ENCODE data around the gene GNAQ. TPM values are rescaled to one million over a fixed set of nuclear protein-coding genes. Genes with fewer than 3 reads are reported as not detected.

Gene GNAQ
- total RNA-seq, 1 donor from 2014 or later: 12.2 TPM

DNA sequence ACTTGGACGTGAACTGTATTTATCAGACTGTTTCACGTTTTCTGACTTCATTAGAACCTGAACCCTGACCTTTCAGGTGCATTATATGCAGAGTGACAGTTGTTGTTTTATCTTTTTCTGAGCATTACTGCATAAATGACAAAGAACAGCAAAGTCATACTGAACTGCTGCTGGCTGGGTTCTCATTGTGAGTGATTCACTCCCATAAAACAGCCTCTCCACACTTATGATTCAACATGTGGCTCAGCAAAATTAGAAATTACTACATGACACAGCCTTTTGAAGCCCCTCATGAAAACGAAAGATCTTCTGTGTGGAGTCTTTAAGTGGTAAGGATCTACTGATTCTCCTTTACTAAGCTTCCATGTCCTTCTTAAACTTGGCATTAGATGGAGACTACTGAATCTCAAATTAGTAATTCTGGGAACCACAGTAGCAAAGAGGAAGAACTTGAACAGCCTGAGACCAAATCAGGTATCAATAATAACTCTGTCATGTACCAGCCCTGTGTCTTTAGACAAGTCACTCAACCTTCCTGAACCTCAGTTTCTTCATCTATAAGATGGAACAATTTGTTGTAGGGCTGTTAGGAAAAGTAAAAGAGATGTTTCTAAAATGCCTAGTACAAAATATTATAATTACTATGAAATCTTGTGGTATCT, 211.2 kb downstream of the GNAQ start:
- no peak for ATAC-seq (ENCODE audit: poor library complexity)
- DNase-seq: no peak
- intact Hi-C loops (cut with DNase I): no loop called here

DNA sequence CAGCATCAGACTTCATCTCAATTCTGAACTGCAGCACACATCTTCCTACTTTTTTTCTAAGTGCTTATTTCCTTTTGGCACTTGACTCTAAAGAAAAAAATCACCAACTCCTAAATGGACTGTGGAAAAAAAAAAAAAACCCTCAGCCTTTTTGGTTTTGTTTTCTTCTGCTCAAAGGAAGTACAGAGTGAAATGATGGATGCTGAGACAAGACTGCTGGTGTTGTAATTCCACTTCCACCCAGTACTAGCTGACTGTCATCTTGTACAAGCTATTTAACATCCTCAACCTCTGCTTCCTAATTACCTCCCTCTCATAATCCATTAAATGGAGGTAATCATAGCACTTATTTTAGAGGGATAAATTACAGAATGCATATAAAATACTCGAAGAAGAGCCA, 212.0 kb downstream of the GNAQ start:
- ATAC-seq (ENCODE audit: poor library complexity): peak; percentile 78
- DNase-seq: no peak
- intact Hi-C loops (cut with DNase I): no loop called here

DNA sequence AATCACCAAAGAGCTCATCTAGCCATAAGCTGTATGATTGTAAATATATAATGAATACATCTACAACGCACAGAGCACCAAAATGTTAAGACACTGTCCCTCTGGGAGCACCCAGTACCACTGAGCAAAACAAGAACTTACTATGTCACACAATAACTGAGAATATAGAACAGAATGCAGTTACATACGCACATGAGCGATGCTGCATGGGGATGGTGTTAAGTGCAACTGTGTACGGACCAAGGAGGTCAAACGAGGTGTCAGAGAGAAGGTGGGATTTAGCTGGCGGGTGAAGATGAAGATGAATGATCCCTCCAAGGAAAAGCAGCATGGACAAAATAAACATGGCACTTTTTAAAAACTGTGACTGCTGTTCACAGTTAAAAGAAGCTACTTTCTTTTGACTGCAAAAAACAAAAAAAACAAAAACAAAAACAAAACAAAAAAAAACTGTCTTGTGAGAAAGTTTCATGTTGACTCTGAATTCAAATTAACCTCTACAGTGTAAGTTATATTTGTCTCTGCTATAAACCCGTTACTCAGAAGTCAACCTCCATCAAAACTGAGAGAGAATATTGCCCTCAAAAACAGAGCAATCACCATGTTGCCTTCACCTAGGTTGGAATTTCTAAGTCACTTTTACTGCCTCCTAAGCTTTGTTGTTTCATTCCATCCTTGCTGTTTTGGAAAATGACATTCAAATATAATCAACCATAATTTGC, 213.9 kb downstream of the GNAQ start:
- DNase-seq (no peak), ATAC-seq (ENCODE audit: poor library complexity) (no peak)
- intact Hi-C loops (cut with DNase I): no loop called here

DNA sequence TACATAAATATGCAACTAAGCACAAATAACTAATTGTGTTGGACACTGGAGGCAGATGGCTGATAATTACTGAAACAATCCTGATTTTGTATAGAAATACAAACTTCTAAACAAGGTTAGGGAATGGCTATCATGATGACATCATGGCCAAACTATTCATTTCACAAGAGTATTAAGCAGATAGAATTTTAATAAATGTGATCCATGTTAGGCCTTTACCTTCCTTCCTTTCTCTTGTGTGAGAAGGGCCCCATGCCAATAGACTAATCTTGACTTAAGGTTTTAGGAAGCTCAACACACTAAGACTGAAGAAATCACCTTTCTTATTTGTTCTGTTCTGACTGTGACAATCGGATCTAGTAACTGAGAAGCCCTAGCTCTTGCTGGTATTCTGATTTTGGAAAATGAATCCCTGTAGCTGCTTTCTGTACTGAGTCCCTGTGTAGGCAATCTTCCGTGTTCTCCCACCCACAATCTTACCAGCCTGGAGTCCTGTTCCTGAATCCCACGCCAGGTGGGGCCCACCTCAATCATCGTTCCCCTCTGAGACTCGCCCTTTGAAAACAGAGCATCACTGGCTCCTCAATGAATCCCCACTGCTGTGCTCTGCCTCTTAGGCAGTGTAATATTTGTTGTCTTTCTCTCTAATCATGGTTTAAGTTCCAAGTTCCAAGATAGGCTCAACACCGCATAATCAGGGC, 214.8 kb downstream of the GNAQ start:
- DNase-seq (no peak), ATAC-seq (ENCODE audit: poor library complexity) (no peak)
- intact Hi-C loops (cut with DNase I): no loop called here

DNA sequence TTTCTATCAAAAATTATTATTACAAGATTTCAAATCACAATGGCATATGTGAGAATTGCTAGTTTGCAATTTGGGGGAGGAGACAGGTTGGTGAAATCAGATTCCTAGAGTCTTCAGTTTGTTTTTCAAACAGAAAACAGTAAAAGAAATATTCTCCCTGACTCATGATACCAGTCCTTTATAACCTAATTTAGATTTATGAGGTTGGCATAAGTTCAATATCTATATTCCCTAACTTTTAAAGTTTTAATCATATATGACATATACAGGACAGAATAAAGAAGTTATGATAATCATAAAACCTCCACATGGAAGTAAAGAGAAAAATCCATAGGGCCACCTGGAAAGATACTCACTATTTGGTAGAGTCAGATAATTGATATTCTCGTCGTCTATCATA, 216.4 kb downstream of the GNAQ start:
- DNase-seq (no peak), ATAC-seq (ENCODE audit: poor library complexity) (no peak)
- intact Hi-C loops (cut with DNase I): no loop called here

DNA sequence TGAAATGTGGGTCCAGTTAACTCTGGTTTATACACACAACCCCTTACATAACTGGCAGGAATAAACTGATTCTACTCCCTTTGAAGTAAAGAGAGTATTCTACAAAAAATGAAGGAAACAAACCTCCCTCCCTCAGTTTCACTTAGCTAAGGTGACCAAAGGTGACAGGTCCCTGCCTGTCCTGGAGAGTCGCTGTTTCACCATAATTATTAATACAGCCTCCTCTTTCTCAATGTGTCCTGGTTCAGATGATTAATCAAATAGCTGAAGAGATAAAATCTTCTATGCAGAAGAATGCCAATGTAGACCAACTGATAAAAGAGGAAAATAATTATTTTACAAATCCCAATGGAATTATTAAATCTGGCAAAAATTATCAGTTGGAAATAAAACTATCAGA, 219.8 kb downstream of the GNAQ start:
- intact Hi-C loops (cut with DNase I): no loop called here
- no peak for ATAC-seq (ENCODE audit: poor library complexity)
- DNase-seq: no peak

DNA sequence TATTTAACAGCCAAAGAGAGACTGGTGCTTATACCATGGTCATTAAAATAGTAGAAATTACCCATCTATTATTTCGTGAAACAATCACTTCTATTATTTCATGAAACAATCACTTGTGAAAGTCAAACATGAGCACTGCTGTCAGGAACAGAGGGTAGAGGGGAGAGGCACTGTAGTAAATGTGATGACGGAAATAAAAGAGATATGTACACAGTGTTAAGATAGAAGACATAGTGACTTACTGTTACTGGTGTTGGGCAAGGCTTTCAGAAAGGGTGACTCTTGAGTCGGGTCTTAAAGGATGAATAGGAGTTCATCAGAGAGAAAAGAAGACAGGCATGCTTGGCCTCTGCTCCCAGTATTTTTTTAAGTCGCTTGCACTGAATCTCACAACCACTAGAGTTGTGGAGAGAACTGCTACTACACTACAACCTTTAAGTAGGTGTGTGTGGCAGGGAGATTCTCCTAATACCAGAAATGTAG, 220.9 kb downstream of the GNAQ start:
- intact Hi-C loops (cut with DNase I): no loop called here
- ATAC-seq (ENCODE audit: poor library complexity): no peak

DNA sequence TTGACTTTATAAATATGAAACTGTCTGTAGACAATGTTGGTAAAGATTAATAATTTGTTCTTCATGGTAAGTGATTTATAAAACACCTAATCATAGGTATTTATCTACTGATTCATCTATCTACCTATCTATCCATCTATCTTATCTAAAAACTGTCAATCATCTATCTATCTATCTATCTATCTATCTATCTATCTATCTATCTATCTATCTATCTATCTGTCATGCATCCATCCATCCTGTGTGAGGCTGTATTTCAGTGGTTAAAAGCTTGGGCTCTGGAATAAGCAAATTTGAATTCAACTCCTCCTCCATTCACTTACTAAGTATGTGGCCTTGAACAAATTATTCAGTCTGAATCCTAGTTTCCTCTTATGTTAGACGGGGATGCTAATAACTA, 221.6 kb downstream of the GNAQ start:
- no peak for DNase-seq
- ATAC-seq (ENCODE audit: poor library complexity): no peak
- intact Hi-C loops (cut with DNase I): no loop called here

More for the DNA sequence above, 220.9 kb downstream of the GNAQ start:
- no peak for DNase-seq

DNA sequence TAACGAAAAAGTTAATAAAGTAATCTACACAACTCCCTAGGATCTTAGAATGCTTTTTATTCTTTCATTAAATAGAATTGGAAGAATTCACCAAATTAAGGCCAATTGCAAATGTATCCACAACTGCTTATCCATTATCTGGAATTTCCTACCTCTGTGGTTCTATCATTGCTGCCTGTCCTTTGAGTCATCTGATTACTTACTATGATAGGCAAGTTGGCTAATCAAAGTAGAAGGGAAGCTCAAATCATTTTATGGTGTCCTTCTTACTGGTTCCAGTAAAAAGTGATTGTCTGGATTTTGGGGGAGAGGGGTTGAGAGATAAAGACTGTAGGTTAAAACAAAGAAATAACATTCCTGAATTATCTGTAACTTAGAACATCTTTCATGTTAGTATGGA, 222.1 kb downstream of the GNAQ start:
- ATAC-seq (ENCODE audit: poor library complexity): no peak
- intact Hi-C loops (cut with DNase I): no loop called here
- DNase-seq: no peak

DNA sequence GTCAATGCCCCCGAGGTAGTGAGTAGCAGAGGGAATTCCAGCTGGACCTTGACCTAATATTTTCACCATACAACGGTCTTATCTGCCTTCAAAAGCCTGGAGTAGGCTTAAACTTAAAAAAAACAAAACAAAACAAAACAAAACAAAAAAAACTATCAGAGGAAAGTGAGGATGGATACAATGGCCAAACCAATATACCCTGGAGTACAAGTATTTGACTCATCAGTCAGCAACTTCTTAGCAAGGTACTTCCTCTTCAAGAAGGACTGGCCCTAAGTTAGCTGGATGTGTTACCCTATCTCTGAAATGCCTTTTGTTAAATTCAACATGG, 222.9 kb downstream of the GNAQ start:
- intact Hi-C loops (cut with DNase I): no loop called here
- ATAC-seq (ENCODE audit: poor library complexity) (no peak), DNase-seq (no peak)

DNA sequence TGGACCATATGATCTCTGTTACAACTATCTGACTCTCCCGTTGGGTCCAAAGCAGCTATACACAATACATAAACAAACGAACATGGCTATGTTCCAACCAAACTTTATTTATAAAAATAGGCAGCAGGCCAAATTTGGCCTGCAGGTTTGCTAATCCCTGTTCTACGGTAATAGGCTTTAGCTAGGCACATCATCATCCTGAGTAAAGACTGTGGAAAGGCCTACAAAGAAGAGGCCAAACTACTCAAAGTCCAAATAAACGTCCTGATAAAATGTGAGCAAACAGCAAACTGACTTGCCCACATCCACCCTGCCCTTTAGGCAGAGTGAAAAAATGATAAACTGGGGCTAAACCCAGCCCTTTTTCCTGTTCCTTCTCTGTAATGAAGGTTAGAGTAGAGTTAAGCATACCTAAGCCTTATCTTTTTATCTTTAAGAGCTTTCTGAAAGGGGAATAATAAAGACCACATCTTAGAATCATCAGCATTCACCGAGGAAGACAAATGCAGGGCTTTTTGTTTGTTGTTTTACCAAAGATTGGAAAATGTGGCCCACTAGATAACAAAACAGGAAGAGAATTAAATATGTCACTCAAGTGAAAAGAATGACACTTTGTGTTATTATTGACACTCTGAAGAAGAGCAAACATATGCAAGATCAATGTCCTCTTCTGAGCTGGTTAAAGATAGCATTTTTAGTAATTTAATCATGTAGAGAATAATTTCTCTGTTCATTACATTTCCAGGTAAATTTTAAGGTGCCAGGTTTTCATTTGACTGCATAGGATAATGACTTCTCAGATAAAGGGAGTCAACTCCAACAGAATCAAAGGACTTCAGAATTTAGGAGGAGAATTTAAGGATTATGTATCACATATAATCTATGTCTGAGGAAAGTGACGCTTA, 223.5 kb downstream of the GNAQ start:
- no peak for DNase-seq
- ATAC-seq (ENCODE audit: poor library complexity): no peak
- intact Hi-C loops (cut with DNase I): no loop called here

DNA sequence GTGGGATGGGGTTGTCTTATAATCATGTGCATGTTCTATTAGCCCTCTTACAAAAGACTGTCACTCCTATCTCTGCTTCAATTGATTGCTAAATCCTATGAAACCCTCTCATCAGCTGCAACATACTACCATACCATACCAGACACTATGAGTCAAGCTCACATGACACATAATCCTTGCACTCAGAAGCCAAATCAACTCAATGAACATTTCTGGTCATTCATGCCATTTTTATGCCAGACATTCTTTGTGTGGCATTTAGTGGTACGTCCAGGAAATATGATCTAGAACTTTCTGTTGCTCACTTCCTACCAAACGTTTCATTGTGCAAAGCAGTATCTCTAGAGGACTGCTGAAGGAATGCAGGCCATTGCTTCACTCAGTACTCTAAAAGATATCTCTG, 224.3 kb downstream of the GNAQ start:
- ATAC-seq (ENCODE audit: poor library complexity) (peak; percentile 27), DNase-seq (no peak)
- intact Hi-C loops (cut with DNase I): no loop called here

DNA sequence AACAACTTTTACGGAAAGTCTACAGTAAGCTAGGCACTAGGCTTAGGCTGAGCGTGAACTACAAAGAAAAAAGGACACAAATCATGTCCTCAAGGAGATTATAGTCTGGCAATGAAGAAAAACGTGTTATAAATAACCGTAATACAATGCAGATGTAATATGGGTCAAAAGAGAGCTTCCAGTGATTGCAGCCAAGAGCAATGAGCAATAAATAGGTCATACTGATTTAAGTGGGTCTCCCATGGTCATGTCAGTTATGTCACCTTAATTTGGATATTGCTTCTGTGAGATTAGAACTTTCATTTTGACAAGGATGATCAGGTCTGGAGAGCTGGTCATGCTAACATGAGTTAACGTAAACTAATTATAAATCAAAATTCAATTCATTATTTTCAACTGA, 224.9 kb downstream of the GNAQ start:
- intact Hi-C loops (cut with DNase I): no loop called here
- DNase-seq (no peak), ATAC-seq (ENCODE audit: poor library complexity) (no peak)

DNA sequence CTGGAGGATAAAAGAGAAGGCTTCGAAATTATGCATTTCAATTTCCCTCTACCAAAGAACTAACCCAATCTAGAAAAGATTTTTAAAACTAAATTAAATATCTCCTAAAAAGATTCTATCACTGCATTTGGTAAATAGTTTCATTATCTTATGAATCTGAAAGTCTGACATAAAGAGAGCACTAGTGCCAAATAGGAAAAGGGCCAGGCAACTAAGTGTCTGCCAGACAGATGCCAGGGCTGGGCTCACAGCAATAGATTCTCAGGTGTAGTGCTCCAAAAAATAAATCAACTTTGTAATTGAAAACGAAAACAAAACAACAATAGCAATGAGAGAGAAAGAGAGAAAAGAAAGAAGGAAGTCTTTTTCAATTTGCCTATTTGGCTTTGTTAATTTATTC, 225.8 kb downstream of the GNAQ start:
- intact Hi-C loops (cut with DNase I): no loop called here
- ATAC-seq (ENCODE audit: poor library complexity): no peak
- DNase-seq: no peak

DNA sequence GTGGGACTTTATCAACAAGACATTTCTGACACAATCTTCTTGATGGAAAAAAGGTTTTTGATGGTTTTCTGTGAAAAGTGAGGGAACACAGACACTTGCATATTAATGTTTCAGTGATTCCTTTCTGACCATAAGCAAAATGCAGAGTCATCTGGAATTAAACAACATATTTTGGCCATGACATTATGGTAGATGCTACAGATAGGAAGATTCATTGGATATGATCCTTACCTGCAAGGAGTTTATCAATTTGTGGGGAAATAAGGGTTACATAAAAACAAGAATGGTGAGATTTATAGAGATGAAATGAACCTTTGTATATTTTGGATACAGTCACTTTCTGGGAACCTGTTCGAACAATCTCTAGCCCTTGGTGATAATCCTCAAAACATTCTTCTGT, 228.2 kb downstream of the GNAQ start:
- intact Hi-C loops (cut with DNase I): no loop called here
- DNase-seq: no peak
- ATAC-seq (ENCODE audit: poor library complexity): no peak

DNA sequence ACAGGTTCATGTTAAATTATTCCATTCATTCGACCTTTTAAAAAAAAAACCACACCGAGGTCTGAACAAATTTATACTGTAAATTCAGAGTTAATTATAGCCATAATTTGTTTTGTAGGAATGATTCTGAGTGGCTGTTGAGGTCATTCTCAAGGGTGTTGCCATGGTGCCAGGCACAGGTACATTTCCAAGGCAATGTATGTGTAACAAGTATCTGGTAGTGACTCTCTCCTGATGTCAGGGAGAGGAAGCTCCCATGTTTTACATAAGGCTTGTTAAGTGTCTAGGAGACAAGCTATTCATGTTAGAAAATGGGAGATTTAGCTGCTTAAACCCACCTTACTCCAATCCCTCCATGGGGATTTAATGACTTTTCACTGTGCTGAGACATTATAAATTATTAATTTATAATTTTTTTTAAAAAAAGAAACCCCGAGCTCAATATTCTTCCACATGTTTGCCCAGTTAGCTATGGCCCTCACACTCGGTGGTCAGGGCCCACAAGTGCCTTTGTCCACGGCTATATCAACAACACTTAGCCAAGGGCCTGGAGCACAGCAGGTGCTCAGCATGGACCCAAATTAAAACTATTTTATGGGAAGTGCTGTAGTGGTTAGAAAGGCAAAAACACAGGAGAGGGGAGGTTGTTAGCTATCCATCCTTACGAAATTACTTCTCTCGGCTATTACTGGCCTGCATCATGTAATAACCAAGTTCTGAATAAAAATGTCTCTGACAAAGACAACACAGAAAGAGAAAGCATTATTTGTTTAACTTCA, 228.9 kb downstream of the GNAQ start:
- intact Hi-C loops (cut with DNase I): no loop called here
- no peak for DNase-seq
- no peak for ATAC-seq (ENCODE audit: poor library complexity)

DNA sequence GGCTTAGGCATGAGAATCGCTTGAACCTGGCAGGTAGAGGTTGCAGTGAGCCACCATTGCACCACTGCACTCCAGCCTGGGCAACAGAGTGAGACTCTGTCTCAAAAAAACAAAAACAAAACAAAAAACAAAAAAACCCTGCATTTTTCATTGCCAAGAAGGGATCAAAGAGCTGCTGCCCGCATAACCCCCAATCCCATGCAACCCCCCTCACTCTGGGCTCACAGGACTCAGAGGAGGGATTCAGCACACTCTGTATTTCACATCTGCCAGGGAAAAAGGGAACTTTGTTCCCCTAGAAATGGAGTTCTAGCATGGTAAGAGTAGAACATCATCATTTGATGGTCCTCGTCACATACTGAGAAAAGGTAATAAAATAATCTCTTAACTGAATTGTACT, 229.5 kb downstream of the GNAQ start:
- intact Hi-C loops (cut with DNase I): no loop called here
- ATAC-seq (ENCODE audit: poor library complexity) (no peak), DNase-seq (no peak)

DNA sequence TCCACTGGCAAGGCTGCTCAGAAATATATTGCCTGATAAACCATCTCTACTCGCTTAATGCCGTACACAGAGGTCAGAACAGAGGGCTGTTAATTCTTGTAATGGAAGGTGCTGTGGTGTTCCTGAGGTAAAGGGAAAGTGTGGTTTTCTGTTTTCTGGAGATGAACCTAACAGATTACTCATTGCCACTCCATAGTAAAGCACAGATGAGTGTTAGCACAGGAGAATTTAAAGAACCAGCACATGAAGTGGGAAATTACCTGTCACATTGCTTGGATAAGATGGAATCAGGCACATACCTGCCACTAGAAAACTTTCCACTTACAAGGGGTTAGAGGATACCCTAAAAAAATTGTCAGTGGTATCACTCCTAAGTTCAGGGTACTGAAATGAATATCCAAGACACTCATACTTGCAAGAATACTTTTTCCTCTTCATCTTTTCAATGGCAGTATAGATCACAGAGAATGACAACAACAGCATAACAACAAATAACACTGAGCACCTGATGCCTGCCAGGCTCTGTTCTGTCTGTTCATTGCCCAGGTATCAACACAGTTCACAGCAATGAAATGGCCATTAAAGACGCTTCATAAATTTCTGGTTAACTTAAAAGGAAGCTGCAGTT, 230.6 kb downstream of the GNAQ start:
- ATAC-seq (ENCODE audit: poor library complexity) (no peak), DNase-seq (no peak)
- intact Hi-C loops (cut with DNase I): no loop called here
